Ascending aorta (tissue), 2 donors: ENCODE data around the gene ANKRD39. TPM values are rescaled to one million over a fixed set of nuclear protein-coding genes. Genes with fewer than 3 reads are reported as not detected.

ENCODE experiments used
- DNase-seq, 2 donors: peaks; one replicate each; pipeline ENCODE4 v3.0.0-alpha.2; 2019; ENCODE audit warnings: low spot score in 2 of 2
- H3K27ac ChIP-seq, 2 donors: fragments of 200-600 bp; sonication (generic); one replicate each; pipeline ENCODE4 v1.5.1; 2016 to 2017; ENCODE audit warnings: mild to moderate bottlenecking in 1 of 2
- H3K27me3 ChIP-seq: fragments of 200-600 bp; sonication (generic); one replicate; pipeline ENCODE4 v1.5.1; 2017
- H3K36me3 ChIP-seq, 2 donors: fragments of 200-600 bp; sonication (generic); one replicate each; pipeline ENCODE4 v1.5.1; 2016
- H3K4me1 ChIP-seq, 2 donors: fragments of 200-600 bp; sonication (generic); one replicate each; pipeline ENCODE4 v1.5.1; 2016 to 2017; ENCODE audit warnings: mild to moderate bottlenecking in 1 of 2
- H3K4me3 ChIP-seq, 2 donors: fragments of 200-600 bp; sonication (generic); one replicate each; pipeline ENCODE4 v1.5.1; 2016 to 2017; ENCODE audit warnings: mild to moderate bottlenecking in 1 of 2
- H3K9me3 ChIP-seq, 2 donors: fragments of 200-600 bp; sonication (generic); one replicate each; pipeline ENCODE4 v1.5.1; 2016
- intact Hi-C: fragments of 100-400 bp; cut with DNase I; formaldehyde crosslinking; loops from one replicate; pipeline ENCODE4 v1.15.1; 2023
- total RNA-seq: library from RNA; depleted of rRNA; stranded (reverse); fragments of >200 nt; gene quantifications from one replicate; pipeline ENCODE4 v1.1.0, GENCODE V29; 2016
- TF ChIP-seq, protein P1 (sequence below), 3 experiments: fragments of 200-600 bp in 2 of 3; fragments of 450-650 bp in 1 of 3; sonication (generic) in 2 of 3; IDR thresholded peaks; one replicate each; pipeline ENCODE4 v1.5.1; 2016 to 2019; ENCODE audit warnings: antibody characterized with exemption in 3 of 3, mild to moderate bottlenecking in 1 of 3, moderate library complexity in 1 of 3

The ANKRD39 gene
- total RNA-seq, 1 donor from 2014 or later: 2.3 TPM

DNA sequence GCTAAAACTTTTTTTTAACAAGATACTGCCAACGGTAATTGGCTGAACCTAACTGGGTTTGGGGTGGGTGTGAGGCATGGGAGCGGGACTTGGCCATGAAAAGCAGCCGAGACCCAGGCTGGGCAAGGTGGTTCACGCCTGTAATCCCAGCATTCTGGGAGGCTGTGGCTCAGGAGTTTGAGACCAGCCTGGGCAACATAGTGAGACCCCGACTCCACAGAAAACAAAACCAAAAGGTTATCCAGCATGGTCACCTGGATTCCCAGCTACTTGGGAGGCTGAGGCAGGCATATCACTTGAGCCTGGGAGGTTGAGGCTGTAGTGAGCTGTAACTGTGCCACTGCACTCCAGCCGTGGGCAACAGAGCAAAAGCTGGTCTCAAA lies 23.1 kb upstream of the ANKRD39 start:
- intact Hi-C loops: no loop called here
- TF ChIP-seq, protein P1, sequence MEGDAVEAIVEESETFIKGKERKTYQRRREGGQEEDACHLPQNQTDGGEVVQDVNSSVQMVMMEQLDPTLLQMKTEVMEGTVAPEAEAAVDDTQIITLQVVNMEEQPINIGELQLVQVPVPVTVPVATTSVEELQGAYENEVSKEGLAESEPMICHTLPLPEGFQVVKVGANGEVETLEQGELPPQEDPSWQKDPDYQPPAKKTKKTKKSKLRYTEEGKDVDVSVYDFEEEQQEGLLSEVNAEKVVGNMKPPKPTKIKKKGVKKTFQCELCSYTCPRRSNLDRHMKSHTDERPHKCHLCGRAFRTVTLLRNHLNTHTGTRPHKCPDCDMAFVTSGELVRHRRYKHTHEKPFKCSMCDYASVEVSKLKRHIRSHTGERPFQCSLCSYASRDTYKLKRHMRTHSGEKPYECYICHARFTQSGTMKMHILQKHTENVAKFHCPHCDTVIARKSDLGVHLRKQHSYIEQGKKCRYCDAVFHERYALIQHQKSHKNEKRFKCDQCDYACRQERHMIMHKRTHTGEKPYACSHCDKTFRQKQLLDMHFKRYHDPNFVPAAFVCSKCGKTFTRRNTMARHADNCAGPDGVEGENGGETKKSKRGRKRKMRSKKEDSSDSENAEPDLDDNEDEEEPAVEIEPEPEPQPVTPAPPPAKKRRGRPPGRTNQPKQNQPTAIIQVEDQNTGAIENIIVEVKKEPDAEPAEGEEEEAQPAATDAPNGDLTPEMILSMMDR (IDR thresholded peaks at IDR 0.05): no peak
- no peaks in the 10 kb centered on the region for H3K4me1 ChIP-seq

DNA sequence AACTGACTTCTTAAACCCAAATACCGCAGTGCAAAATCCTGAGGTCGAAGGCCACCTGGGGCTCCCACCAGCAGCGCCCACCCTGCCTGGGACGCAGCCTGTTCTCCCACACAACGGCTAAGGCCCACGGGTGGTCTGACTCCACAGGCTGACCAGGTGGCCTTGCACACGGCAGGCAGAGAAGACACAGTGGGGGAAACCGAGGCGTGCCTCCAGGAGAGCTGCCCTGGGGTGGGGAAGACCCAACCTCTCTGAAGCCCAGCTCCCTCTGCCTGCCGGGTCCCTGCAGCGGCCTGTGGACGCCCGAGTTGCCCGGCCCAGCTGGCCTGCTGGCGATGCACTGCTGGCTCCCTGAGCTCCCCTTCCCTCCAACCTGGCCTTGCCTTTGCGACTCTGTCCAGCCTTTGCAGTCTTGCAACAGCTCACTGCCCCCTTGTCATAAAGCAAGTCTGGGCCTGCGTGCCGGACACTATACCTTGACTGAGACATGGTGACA lies 21.8 kb upstream of the ANKRD39 start:
- H3K27ac ChIP-seq: no peak overlapping the region
- no peaks in the 10 kb centered on the region for H3K4me1 ChIP-seq
- no peaks in the 10 kb centered on the region for H3K36me3 ChIP-seq
- no peaks in the 10 kb centered on the region for H3K27me3 ChIP-seq
- H3K9me3 ChIP-seq: no peaks in the 10 kb centered on the region
- no peak for DNase-seq
- H3K4me3 ChIP-seq: no peak overlapping the region
- TF ChIP-seq, protein P1 (IDR thresholded peaks at IDR 0.05): no peak
- intact Hi-C loops: loop anchor here (10.0 kb wide), 1 partner anchor 615 kb away; the partner anchor contains the start of genes CIAO1 and TMEM127

More for the DNA sequence above, 23.1 kb upstream of the ANKRD39 start:
- no peak for DNase-seq
- Histone ChIP-seq H3K4me3 (no peak overlapping the region), H3K27ac (no peak overlapping the region), H3K9me3 (no peaks in the 10 kb centered on the region), H3K27me3 (no peaks in the 10 kb centered on the region), H3K36me3 (no peaks in the 10 kb centered on the region)

DNA sequence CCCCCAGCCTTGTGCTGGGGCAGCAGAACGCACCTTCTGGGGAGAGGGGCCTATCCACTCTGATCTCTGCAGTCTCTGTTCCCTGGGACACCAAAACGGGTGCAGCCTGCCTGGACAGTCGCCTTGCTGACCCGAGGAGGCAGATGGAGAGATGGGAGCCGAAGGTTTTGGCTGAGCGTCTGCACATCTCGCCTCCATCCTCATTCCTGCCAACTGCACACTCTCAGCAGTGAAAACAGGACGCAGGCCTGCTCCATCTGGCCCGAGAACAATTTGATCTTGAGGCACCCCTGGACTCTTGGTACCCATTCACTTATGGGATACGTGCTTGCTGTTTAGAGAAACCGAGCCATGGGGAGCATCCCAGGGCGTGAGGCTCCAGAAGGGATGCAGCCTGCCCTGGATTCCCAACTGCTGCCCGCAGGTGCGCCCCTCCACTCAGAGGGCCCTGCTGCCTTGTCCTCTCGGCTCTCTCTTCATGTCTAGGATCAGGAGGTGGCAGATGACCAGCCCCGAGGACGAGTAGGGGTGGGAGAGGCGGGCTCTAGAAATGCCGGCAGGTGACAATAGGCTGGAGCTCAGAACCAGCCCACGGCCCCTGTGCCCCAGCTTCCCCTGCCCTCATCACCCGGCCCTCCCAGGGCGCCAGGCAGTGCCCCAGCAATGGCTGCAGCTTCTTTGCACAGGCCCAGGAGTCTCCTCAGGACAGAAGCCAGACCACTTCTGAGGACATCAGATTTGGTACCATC lies 21.2 kb upstream of the ANKRD39 start:
- Histone ChIP-seq H3K27me3 (no peaks in the 10 kb centered on the region), H3K4me1 (peaks cover 0 to 3% of the 10 kb centered on the region in 2 donors), H3K36me3 (no peaks in the 10 kb centered on the region), H3K27ac (no peak overlapping the region), H3K4me3 (no peak overlapping the region), H3K9me3 (no peaks in the 10 kb centered on the region)
- no peak for DNase-seq
- TF ChIP-seq, protein P1 (IDR thresholded peaks at IDR 0.05): no peak
- intact Hi-C loops: loop anchor here (10.0 kb wide), 1 partner anchor 614 kb away; the partner anchor contains the start of genes CIAO1 and TMEM127

DNA sequence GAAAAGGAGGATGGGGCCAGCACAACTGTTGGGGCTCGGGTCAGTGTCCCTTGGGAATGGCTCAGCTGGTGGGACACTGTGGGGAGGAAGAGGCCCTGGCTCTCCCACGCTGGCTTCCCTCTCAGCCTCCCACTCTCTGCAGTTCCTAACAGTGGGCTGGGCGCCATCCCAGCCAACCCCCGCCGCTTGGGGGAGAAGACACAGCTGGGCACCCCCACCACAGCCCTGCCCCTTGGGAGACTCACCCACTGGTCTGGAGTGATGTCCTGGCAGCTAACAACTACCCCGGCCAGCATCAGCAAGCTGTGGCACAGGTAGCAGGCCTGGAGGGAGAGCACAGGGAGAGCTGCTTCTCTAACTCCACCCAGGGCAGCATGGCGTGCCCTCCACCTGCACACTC lies 20.4 kb upstream of the ANKRD39 start:
- TF ChIP-seq, protein P1 (IDR thresholded peaks at IDR 0.05): no peak
- DNase-seq: no peak
- intact Hi-C loops: loop anchor here (10.0 kb wide), 1 partner anchor 613 kb away; the partner anchor contains the start of genes CIAO1 and TMEM127
- Histone ChIP-seq H3K4me3 (no peak overlapping the region), H3K4me1 (peaks cover 2 to 9% of the 10 kb centered on the region in 2 donors), H3K9me3 (no peaks in the 10 kb centered on the region), H3K27me3 (no peaks in the 10 kb centered on the region), H3K27ac (no peak overlapping the region), H3K36me3 (no peaks in the 10 kb centered on the region)

DNA sequence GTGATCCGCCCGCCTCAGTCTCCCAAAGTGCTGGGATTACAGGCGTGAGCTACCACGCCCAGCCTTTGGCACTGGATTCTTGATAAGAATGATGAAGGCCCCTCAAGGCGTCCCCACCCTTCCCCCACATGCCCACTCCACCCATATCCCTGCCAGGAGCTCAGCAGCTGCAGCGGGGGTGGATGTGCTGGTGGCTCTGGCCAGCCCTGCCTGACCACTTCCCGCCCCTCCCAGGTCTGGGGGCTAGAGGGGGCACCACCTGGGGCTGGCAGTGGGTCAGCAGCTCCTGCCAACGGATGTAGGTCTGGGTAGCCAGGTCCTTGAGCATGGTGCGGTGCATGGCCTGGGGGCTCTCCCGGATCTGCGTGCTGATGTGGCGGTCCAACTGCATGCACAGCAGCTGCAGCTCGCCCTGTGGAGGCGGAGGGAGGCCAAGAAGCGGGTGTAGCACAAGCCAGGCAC lies 19.8 kb upstream of the ANKRD39 start:
- Histone ChIP-seq H3K27ac (no peak overlapping the region), H3K9me3 (no peaks in the 10 kb centered on the region), H3K4me1 (peaks cover 2 to 12% of the 10 kb centered on the region in 2 donors), H3K4me3 (no peak overlapping the region), H3K27me3 (no peaks in the 10 kb centered on the region), H3K36me3 (no peaks in the 10 kb centered on the region)
- DNase-seq: no peak
- intact Hi-C loops: loop anchor here (10.0 kb wide), 1 partner anchor 613 kb away; the partner anchor contains the start of genes CIAO1 and TMEM127
- TF ChIP-seq, protein P1 (IDR thresholded peaks at IDR 0.05): no peak
